Omental fat pad (tissue), 4 donors: ENCODE measurements around the gene FXYD1. TPM values are rescaled to one million over a fixed set of nuclear protein-coding genes. Genes with fewer than 3 reads are reported as not detected.
"Not testable (repeated sequence)": the region's sequence is repeated elsewhere in the genome, so short reads cannot be mapped to it uniquely, and the experiment has no call there.

Experiments used
- ATAC-seq: fragments of 150-250 bp; one replicate; pipeline ENCODE4 v1.9.1; 2016; ENCODE audit warnings: mild to moderate bottlenecking, moderate library complexity; ENCODE audit not compliant: low FRiP score
- DNase-seq: peaks from one replicate; pipeline ENCODE4 v3.0.0-alpha.2; 2019; ENCODE audit warnings: low spot score
- total RNA-seq, 4 donors: library from RNA; depleted of rRNA; stranded (reverse); fragments of >200 nt; gene quantifications; one replicate each; pipeline ENCODE4 v1.1.0, GENCODE V29; 2016
- TF ChIP-seq, protein P1 (sequence below), 3 donors: fragments of 450-650 bp; IDR thresholded peaks; one replicate each; pipeline ENCODE4 v1.5.1; 2016 to 2017; ENCODE audit warnings: antibody characterized with exemption in 3 of 3, mild to moderate bottlenecking in 3 of 3, moderate library complexity in 2 of 3

The FXYD1 gene
- total RNA-seq, 4 donors from 2014 or later, result 20.5 to 32.2 (median 25.7) TPM

GRCh38 chr19:35094656-35095055 lies 44.0 kb upstream of the FXYD1 start:
- TF ChIP-seq, protein P1, sequence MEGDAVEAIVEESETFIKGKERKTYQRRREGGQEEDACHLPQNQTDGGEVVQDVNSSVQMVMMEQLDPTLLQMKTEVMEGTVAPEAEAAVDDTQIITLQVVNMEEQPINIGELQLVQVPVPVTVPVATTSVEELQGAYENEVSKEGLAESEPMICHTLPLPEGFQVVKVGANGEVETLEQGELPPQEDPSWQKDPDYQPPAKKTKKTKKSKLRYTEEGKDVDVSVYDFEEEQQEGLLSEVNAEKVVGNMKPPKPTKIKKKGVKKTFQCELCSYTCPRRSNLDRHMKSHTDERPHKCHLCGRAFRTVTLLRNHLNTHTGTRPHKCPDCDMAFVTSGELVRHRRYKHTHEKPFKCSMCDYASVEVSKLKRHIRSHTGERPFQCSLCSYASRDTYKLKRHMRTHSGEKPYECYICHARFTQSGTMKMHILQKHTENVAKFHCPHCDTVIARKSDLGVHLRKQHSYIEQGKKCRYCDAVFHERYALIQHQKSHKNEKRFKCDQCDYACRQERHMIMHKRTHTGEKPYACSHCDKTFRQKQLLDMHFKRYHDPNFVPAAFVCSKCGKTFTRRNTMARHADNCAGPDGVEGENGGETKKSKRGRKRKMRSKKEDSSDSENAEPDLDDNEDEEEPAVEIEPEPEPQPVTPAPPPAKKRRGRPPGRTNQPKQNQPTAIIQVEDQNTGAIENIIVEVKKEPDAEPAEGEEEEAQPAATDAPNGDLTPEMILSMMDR (IDR thresholded peaks at IDR 0.05), result no peak
- no peak for DNase-seq
- ATAC-seq, result no peak

DNA sequence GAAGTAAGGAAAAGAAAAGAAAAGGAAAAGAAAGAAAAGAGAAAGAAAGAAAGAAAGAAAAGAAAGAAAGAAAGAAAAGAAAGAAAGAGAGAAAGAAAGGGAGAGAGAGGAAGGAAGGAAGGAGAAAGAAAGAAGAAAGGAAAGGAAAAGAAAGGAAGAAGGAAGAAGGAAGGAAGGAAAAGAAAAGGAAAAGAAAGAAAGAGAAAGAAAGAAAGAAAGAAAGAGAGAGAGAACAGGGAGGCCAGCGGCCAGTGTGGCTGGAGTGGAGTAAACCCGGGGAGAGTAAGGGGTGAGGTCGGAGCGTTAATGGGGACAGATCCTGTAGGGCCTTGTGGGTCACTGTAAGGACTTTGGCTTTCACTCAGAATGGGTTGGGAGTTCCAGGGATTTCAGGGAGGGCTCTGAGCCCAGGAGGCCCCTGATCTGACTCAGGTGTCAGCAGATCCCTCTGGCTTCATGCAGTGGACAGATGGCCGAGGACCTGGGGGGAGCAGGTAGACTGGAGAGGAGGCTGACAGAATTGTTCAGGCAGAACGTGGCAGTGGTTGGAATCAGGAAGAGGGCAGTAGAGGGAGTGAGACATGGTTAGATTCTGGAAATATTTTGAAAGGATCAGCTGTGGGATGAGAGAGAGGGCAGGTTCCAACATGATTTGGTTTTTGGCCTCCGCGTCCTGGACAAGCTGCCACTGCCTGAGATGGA lies 42.8 kb upstream of the FXYD1 start:
- TF ChIP-seq, protein P1 (IDR thresholded peaks at IDR 0.05), result no peak
- ATAC-seq (no peak), DNase-seq (no peak)

DNA sequence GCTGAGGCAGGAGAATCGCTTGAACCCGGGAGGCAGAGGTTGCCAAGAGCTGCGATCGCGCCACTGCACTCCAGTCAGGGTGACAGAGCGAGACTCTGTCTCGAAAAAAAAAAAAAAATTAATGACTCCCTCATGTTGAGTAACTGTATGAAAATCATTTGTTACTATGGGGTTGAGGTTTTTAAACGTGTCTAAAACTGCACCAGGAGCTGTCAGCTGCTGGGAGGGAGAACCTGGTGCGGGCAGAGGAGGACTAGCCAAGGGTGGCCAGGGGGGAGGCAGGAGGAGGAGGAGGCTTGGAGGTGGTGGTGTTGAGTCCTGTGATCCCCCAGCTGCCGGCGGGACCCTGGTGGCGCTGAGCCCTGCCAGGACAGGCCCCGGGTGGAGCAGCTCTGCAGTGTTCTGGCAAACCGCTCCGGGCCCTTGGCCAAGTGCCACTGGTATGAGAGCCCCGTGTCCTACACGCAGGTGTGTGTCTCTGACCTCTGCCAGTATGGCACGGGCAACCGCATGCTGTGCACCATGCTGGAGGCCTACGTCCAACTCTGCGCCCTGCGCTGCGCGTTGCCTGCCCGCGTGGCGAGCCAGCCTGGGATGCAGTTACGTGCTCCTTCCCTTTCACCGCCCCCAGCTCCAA lies 40.1 kb upstream of the FXYD1 start:
- ATAC-seq, result no peak
- TF ChIP-seq, protein P1 (IDR thresholded peaks at IDR 0.05), result no peak
- no peak for DNase-seq

DNA sequence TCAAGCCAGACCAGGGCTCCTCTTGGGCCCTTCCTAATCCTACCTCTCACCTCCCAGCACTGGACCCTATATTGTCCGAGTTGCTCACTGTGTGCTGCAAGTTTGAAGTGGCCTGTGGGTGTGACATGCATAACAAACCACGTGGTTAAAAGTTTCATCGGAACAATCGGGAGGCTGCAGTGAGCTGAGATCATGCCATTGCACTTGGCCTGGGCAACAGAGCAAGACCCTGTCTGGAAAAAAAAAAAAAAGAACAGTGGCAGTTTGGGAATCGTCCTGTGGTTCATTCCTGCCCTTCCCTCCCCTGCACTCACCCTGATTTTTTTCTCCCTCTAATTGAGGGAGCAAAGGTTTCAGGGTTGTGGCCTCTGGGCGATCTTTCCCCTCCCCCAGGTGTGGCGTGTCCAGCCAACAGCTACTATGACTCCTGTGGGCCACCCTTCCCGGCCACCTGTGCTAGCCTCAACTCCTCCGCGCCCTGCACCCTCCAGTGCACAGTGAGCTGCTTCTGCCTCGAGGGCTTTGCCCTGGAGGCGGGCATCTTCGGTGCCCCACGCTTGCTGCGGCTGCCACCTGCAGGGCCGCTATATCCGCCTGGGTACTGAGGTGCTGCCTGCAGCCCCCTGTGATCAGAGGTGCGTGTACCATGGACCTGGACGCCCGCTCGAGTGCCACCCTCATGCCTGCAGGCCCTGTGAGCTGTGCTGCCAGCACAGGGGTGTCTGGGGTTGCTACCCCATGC lies 39.3 kb upstream of the FXYD1 start:
- ATAC-seq, result no peak
- no peak for DNase-seq
- TF ChIP-seq, protein P1 (IDR thresholded peaks at IDR 0.05), result no peak

DNA sequence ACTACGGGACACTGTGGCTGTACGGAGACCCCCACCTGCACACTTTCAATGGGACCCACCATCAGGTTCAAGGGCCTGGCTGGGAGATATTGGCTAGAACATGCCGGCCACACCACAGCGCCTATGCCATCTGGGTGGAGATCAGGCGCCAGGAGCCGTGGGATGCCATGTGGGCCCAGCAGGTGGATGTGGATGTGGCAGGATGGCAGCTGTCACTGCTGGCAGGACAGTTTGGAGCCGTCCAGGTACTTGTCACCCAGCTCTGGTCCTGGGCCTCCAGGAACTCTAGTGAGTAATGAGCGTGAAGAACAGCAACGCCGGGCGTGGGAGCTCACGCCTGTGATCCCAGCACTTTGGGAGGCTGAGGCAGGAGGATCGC lies 38.7 kb upstream of the FXYD1 start:
- TF ChIP-seq, protein P1 (IDR thresholded peaks at IDR 0.05), result no peak
- no peak for ATAC-seq

DNA sequence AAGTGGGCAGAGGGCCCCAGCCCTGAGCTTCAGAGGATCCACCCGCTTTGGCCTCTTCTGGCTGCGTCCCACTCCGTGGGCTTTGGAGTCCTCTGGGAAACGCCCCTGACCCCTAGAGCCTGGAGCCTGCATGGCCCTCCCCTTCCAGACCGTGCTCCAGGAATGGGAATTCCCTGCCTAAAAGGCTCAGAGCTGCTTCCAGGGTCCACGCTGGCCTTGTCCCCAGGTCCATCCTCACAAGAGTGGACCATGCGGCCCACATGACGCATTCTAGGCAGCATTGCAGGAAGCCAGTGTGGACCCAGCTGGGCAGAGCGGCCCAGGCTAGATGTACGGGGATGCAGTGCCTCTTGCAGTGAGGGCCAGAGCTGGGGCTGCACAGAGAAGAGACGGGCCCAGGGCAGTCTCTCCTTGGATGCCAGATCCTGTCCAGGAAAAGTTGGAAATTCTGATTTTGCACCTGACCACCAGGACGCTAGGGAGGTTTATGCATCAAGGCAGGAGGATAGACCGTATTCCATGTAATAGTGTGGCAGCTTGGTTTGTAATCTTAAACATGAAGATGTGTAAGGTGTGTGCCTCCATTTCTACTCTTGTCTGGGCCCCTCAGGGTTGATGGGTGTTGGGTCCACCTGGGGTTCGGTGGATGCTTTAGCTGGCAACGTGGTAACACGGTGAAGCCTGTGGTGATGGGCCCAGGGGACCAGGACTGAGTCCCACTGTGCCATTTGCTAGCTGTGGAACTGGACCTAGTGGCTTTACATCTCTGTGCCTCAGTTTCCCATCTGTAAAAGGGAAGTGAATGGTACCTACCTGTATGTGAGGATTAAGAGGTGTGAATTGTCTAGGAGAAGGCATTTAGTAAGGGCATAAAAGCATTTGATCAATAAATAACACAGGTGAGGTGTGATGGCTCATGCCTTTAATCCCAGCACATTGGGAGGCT lies 37.8 kb upstream of the FXYD1 start:
- DNase-seq, result no peak
- TF ChIP-seq, protein P1 (IDR thresholded peaks at IDR 0.05), result no peak
- ATAC-seq, result no peak

More for the DNA sequence above, 38.7 kb upstream of the FXYD1 start:
- no peak for DNase-seq

- not testable (repeated sequence) for ATAC-seq, DNase-seq
Measured at GRCh38 chr19:35101949-35102348, 36.7 kb upstream of the FXYD1 start.

- not testable (repeated sequence) for DNase-seq, ATAC-seq
Measured at GRCh38 chr19:35103614-35104013, 35.0 kb upstream of the FXYD1 start.
